RWPE1 (cell line): Measurements from ENCODE around the gene UBL3.
A peak's percentile ranks its signal among the peaks of the same experiment; 100 is the strongest.

Source experiments
- CTCF ChIA-PET: fragments of 350-600 bp; sonication (Branson Sonifier 250); formaldehyde crosslinking; extraction: SDS; loops from one replicate; lab custom pipeline; 2021; lab: Yijun Ruan, JAX
- POLR2A ChIA-PET: fragments of 400-600 bp; formaldehyde crosslinking; extraction: SDS; loops from one replicate; lab custom pipeline; 2020; ENCODE audit warnings: antibody characterized with exemption; ENCODE audit not compliant: low non-redundant PET; lab: Yijun Ruan, JAX
- DNase-seq: peaks from one replicate; pipeline ENCODE4 v3.0.0; 2012; ENCODE audit warnings: low spot score
- H3K27ac ChIP-seq: fragments of 450-650 bp; 2 replicates; pipeline ENCODE4 v1.5.1; 2017
- TF ChIP-seq, protein P1 (sequence below): fragments of 450-650 bp; conservative IDR thresholded peaks from 2 replicates; pipeline ENCODE4 v1.5.1; 2017; ENCODE audit warnings: low read depth, mild to moderate bottlenecking

Gene UBL3

DNA sequence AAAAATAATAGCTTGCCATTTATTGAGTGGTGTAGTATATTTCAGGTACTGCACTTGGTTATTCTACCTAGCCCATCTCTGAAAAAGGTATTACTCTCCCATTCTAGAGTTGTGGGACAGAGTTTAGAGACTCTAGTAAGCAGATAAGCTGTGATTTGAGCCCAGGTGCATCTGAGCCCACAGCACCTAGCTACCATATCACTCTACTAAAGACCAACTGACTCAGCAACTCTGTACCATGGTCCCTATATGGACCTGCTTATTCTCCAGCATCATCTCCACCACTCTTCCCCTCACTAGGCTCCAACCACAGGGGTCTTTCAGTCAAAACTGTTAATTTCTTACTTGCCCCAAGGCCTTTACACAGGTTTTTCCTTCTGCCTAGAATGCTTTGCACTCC is 64.4 kb downstream of the UBL3 start:
- POLR2A ChIA-PET = no interaction called here
- DNase-seq = no peak
- no peak overlapping the region for H3K27ac ChIP-seq
- CTCF ChIA-PET = interaction anchor here (0.7 to 1.3 kb wide), 2 partner anchors 98 to 328 kb away, joined by 5 read pairs; no protein-coding TSS in a partner anchor
- TF ChIP-seq, protein P1, sequence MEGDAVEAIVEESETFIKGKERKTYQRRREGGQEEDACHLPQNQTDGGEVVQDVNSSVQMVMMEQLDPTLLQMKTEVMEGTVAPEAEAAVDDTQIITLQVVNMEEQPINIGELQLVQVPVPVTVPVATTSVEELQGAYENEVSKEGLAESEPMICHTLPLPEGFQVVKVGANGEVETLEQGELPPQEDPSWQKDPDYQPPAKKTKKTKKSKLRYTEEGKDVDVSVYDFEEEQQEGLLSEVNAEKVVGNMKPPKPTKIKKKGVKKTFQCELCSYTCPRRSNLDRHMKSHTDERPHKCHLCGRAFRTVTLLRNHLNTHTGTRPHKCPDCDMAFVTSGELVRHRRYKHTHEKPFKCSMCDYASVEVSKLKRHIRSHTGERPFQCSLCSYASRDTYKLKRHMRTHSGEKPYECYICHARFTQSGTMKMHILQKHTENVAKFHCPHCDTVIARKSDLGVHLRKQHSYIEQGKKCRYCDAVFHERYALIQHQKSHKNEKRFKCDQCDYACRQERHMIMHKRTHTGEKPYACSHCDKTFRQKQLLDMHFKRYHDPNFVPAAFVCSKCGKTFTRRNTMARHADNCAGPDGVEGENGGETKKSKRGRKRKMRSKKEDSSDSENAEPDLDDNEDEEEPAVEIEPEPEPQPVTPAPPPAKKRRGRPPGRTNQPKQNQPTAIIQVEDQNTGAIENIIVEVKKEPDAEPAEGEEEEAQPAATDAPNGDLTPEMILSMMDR = no peak

- no peak for DNase-seq
- TF ChIP-seq, protein P1 = no peak
- CTCF ChIA-PET = interaction anchor here (0.8 kb wide), 1 partner anchor 332 kb away, joined by 3 read pairs; no protein-coding TSS in a partner anchor
These were observed 67.6 kb downstream of the UBL3 start for GRCh38 chr13:29782798-29783197.

GRCh38 chr13:29774830-29775229 is 75.6 kb downstream of the UBL3 start:
- ChIA-PET CTCF (interaction anchor here (2.5 kb wide), 1 partner anchor 340 kb away, joined by 7 read pairs; no protein-coding TSS in a partner anchor), POLR2A (no interaction called here)
- DNase-seq = no peak
- TF ChIP-seq, protein P1 = no peak
- H3K27ac ChIP-seq = no peak overlapping the region

More at GRCh38 chr13:29782798-29783197, 67.6 kb downstream of the UBL3 start:
- POLR2A ChIA-PET = no interaction called here
- no peak overlapping the region for H3K27ac ChIP-seq

DNA sequence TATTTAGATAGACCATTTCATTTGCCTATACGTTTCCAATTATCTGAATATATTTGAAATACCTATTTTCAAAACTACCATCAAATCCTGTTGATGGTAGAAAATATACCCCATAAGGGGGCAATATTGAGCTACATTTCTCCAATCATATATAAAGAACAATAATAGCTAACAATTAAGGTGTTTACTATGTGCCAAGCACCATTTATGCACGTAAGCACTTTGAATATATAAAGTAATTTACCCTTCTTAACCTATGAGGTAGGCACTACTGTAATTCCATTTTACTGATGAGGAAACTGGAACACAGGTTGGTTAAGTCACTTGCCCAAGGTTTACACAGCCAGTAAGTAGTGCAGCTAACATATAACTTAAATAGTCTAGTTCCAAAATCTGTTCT is 79.2 kb downstream of the UBL3 start:
- no peak for DNase-seq
- ChIA-PET CTCF (interaction anchor here (0.6 to 2.1 kb wide), 10 partner anchors 68 to 1664 kb away, joined by 3 to 16 read pairs (median 4); no protein-coding TSS in a partner anchor), POLR2A (no interaction called here)
- TF ChIP-seq, protein P1 = peak; percentile 41
- H3K27ac ChIP-seq = no peak overlapping the region

DNA sequence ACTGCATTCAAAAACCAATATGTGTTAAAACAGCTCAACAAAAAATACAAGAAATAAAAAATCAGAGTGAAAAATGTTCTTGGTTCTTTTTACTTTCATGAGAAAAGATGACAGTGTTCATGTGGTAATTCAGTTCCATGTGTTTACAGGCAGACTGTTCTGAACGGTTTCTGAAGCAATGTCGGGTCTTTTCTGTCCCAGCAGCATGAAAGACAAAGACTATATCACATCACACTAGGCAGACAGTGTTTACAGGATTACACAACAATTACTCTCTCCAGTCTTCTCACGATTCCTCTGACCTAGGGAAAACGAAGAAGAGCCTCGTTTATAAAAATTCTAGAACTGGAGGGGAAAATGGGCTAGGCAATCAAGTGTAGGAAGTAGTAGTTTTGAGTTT is 83.4 kb downstream of the UBL3 start:
- DNase-seq = no peak
- ChIA-PET POLR2A (no interaction called here), CTCF (no interaction called here)
- no peak overlapping the region for H3K27ac ChIP-seq
- TF ChIP-seq, protein P1 = no peak

DNA sequence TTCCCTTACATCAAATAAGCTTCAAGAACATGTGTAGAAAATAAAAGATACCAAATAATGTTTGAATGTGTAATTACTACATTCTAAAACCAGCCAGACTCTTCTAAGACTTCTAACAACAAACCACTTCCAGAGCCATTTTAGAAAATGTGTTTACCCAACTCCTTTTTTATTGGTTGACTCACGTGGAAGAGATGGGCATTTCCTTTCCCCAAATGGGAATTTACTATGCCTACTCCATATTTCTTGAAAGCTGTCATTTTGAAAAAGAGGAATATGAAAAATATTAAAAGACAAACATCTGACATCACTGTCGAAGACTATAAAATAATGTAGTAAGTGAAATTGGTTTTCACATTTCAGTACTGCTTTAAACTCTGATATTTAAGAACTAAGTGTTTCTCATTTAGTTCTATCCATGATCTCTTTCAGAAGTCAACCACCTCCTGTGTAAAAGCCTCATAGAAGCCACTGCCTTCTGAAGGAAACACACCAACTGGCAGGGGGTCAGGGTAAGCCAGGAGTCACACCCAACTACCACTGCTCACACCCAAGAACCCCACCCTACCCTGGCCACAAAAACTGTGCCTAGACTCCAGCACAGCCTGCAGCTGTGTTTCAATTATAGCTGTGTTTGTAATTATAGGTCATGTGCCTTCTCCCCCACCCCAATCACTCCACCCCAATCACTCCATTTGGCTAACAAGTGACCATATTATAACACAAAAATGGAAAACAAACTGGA is 86.8 kb downstream of the UBL3 start:
- POLR2A ChIA-PET = interaction anchor here (0.8 kb wide), 1 partner anchor 168 kb away, joined by 3 read pairs; the partner anchor contains the start of gene SLC7A1
- TF ChIP-seq, protein P1 = no peak
- no peak for DNase-seq
- CTCF ChIA-PET = interaction anchor here (0.6 to 1.2 kb wide), 4 partner anchors 77 to 974 kb away, joined by 3 to 6 read pairs (median 5); no protein-coding TSS in a partner anchor
- H3K27ac ChIP-seq = no peak overlapping the region
